IMR-90 (cell line): Measurements from ENCODE around the gene POLD3. TPM values are rescaled to one million over a fixed set of nuclear protein-coding genes. Genes with fewer than 3 reads are reported as not detected.

Experiments used
- ATAC-seq: fragments of 200-7000 bp; cut with Tn5 transposase; 2 replicates; pipeline ENCODE4 v1.9.1; 2020; ENCODE audit warnings: low read depth, mild to moderate bottlenecking, moderate library complexity
- BruUV-seq: library from RNA; stranded (reverse); fragments of 400-500 nt; replicated peaks from 2 replicates; lab custom pipeline; 2021; lab: Mats Ljungman, UMichigan
- CTCF ChIA-PET: fragments of 300-600 bp; formaldehyde crosslinking; extraction: SDS; loops from one replicate; lab custom pipeline; 2021; ENCODE audit warnings: antibody characterized with exemption; lab: Yijun Ruan, JAX
- POLR2A ChIA-PET: fragments of 300-600 bp; sonication (Branson Sonifier 250); formaldehyde crosslinking; loops from one replicate; lab custom pipeline; 2022; ENCODE audit warnings: antibody characterized with exemption; ENCODE audit not compliant: unreplicated experiment; lab: Charles Lee
- DNase-seq: peaks from one replicate; pipeline ENCODE4 v3.0.0; 2013
- H2AFZ ChIP-seq: replicated peaks from 2 replicates; pipeline ENCODE3; 2013; ENCODE audit warnings: low read length, mild to moderate bottlenecking; ENCODE audit not compliant: poor library complexity
- H2AK5ac ChIP-seq: 2 replicates; pipeline ENCODE4 v1.6.1; 2013; ENCODE audit warnings: low read depth, low read length, inconsistent platforms
- H2AK9ac ChIP-seq: replicated peaks from 2 replicates; pipeline ENCODE3; 2013; ENCODE audit warnings: mild to moderate bottlenecking, low read depth, low read length, moderate library complexity; ENCODE audit not compliant: poor library complexity
- H2BK120ac ChIP-seq: 2 replicates; pipeline ENCODE4 v1.6.1; 2013; ENCODE audit warnings: low read depth, low read length, inconsistent platforms
- H2BK15ac ChIP-seq: 3 replicates; pipeline ENCODE4 v1.6.1; 2013; ENCODE audit warnings: low read depth, low read length, inconsistent platforms
- H2BK20ac ChIP-seq: 2 replicates; pipeline ENCODE4 v1.6.1; 2013; ENCODE audit warnings: low read depth, mild to moderate bottlenecking, inconsistent platforms, low read length, moderate library complexity
- H2BK5ac ChIP-seq: 2 replicates; pipeline ENCODE4 v1.6.1; 2013; ENCODE audit warnings: mild to moderate bottlenecking, low read depth, low read length, inconsistent platforms; ENCODE audit not compliant: poor library complexity, severe bottlenecking
- H3K14ac ChIP-seq: replicated peaks from 2 replicates; pipeline ENCODE4 v1.6.1; 2013; ENCODE audit warnings: low read depth, low read length, inconsistent platforms
- H3K18ac ChIP-seq: 2 replicates; pipeline ENCODE4 v1.6.1; 2013; ENCODE audit warnings: low read depth, low read length, control low read depth
- H3K23ac ChIP-seq: 2 replicates; pipeline ENCODE4 v1.6.1; 2013; ENCODE audit warnings: low read depth, low read length, inconsistent platforms
- H3K27ac ChIP-seq: 2 replicates; pipeline ENCODE4 v1.5.1; 2013; ENCODE audit warnings: mild to moderate bottlenecking, control low read depth, low read length; ENCODE audit not compliant: insufficient read depth
- H3K27me3 ChIP-seq: 2 replicates; pipeline ENCODE4 v1.6.1; 2013; ENCODE audit warnings: low read length; ENCODE audit not compliant: control insufficient read depth, insufficient read depth
- H3K36me3 ChIP-seq: 2 replicates; pipeline ENCODE4 v1.6.1; 2013; ENCODE audit warnings: low read length, mixed read lengths; ENCODE audit not compliant: control insufficient read depth, insufficient read depth
- H3K4ac ChIP-seq: 2 replicates; pipeline ENCODE4 v1.6.1; 2013; ENCODE audit warnings: low read depth, low read length, inconsistent platforms
- H3K4me1 ChIP-seq: 2 replicates; pipeline ENCODE4 v1.6.1; 2013; ENCODE audit warnings: low read length, mixed read lengths; ENCODE audit not compliant: control insufficient read depth, insufficient read depth
- H3K4me2 ChIP-seq: 2 replicates; pipeline ENCODE4 v1.6.1; 2013; ENCODE audit warnings: low read depth, mild to moderate bottlenecking, control low read depth, low read length, moderate library complexity
- H3K4me3 ChIP-seq: 2 replicates; pipeline ENCODE4 v1.5.1; 2013; ENCODE audit warnings: low read depth, mild to moderate bottlenecking, control low read depth, low read length, moderate library complexity; ENCODE audit not compliant: insufficient read depth
- H3K56ac ChIP-seq: 2 replicates; pipeline ENCODE4 v1.6.1; 2013; ENCODE audit warnings: low read length, inconsistent platforms; ENCODE audit not compliant: insufficient read depth; ENCODE audit errors: extremely low read depth
- H3K79me1 ChIP-seq, 2 experiments: 2 replicates each; pipeline ENCODE4 v1.6.1; 2013; ENCODE audit warnings: low read length in 2 of 2, inconsistent platforms in 1 of 2, low read depth in 1 of 2
- H3K9ac ChIP-seq: 2 replicates; pipeline ENCODE4 v1.6.1; 2013; ENCODE audit warnings: low read depth, low read length, control low read depth
- H3K9me1 ChIP-seq: 2 replicates; pipeline ENCODE4 v1.6.1; 2013; ENCODE audit warnings: low read length, inconsistent platforms; ENCODE audit not compliant: insufficient read depth
- H3K9me3 ChIP-seq: 2 replicates; pipeline ENCODE4 v1.6.1; 2013; ENCODE audit warnings: low read length; ENCODE audit not compliant: control insufficient read depth, insufficient read depth
- H4K20me1 ChIP-seq: 2 replicates; pipeline ENCODE4 v1.6.1; 2013; ENCODE audit warnings: low read length, inconsistent platforms; ENCODE audit not compliant: insufficient read depth
- H4K5ac ChIP-seq: 2 replicates; pipeline ENCODE4 v1.6.1; 2013; ENCODE audit warnings: mild to moderate bottlenecking, low read depth, low read length, control low read depth
- H4K8ac ChIP-seq, 2 experiments: 2 replicates each; pipeline ENCODE4 v1.6.1; 2013; ENCODE audit warnings: low read depth in 2 of 2, low read length in 2 of 2, control low read depth in 1 of 2, inconsistent platforms in 1 of 2
- H4K91ac ChIP-seq: 2 replicates; pipeline ENCODE4 v1.6.1; 2013; ENCODE audit warnings: low read depth, low read length, inconsistent platforms; ENCODE audit not compliant: insufficient read depth
- BHLHE40 ChIP-seq: fragments of 150-350 bp; IDR thresholded peaks from 2 replicates; pipeline ENCODE4 v1.6.1; 2016; ENCODE audit warnings: mild to moderate bottlenecking, low read depth, low read length
- CEBPB ChIP-seq: IDR thresholded peaks from 2 replicates; pipeline ENCODE4 v1.6.1; 2012; ENCODE audit warnings: low read depth, low read length, improper control_type of control experiment
- CHD1 ChIP-seq: IDR thresholded peaks from 2 replicates; pipeline ENCODE4 v1.6.1; 2012; ENCODE audit warnings: low read depth, low read length, improper control_type of control experiment
- CTCF ChIP-seq: conservative IDR thresholded peaks from 2 replicates; pipeline ENCODE4 v1.5.1; 2012; ENCODE audit warnings: mild to moderate bottlenecking, low read depth, low read length, improper control_type of control experiment
- ELK1 ChIP-seq: fragments of 150-350 bp; IDR thresholded peaks from 2 replicates; pipeline ENCODE4 v1.6.1; 2016; ENCODE audit warnings: low read depth, mild to moderate bottlenecking, low read length, moderate library complexity, borderline replicate concordance
- FOS ChIP-seq: fragments of 150-350 bp; IDR thresholded peaks from 2 replicates; pipeline ENCODE4 v1.6.1; 2016; ENCODE audit warnings: low read depth, low read length
- MAFK ChIP-seq: IDR thresholded peaks from 2 replicates; pipeline ENCODE4 v1.6.1; 2012; ENCODE audit warnings: low read depth, low read length, improper control_type of control experiment
- MAZ ChIP-seq: IDR thresholded peaks from 2 replicates; pipeline ENCODE4 v1.6.1; 2012; ENCODE audit warnings: low read depth, mild to moderate bottlenecking, low read length, improper control_type of control experiment, moderate library complexity, borderline replicate concordance
- MXI1 ChIP-seq: IDR thresholded peaks from 2 replicates; pipeline ENCODE4 v1.6.1; 2012; ENCODE audit warnings: low read depth, mild to moderate bottlenecking, low read length, moderate library complexity, borderline replicate concordance
- NFE2L2 ChIP-seq: fragments of 150-350 bp; IDR thresholded peaks from 2 replicates; pipeline ENCODE4 v1.6.1; 2016; ENCODE audit warnings: low read depth, mild to moderate bottlenecking, low read length
- RAD21 ChIP-seq: IDR thresholded peaks from 2 replicates; pipeline ENCODE4 v1.6.1; 2012; ENCODE audit warnings: low read length, improper control_type of control experiment
- RCOR1 ChIP-seq: IDR thresholded peaks from 2 replicates; pipeline ENCODE4 v1.6.1; 2012; ENCODE audit warnings: mild to moderate bottlenecking, low read length, improper control_type of control experiment; ENCODE audit not compliant: insufficient replicate concordance
- RFX5 ChIP-seq: IDR thresholded peaks from 2 replicates; pipeline ENCODE4 v1.8.0; 2012; ENCODE audit warnings: low read depth, mild to moderate bottlenecking, low read length, moderate library complexity
- SMC3 ChIP-seq: fragments of 150-350 bp; IDR thresholded peaks from 2 replicates; pipeline ENCODE4 v1.6.1; 2016; ENCODE audit warnings: low read depth, mild to moderate bottlenecking, antibody characterized with exemption, low read length, moderate library complexity
- USF2 ChIP-seq: fragments of 150-350 bp; IDR thresholded peaks from 2 replicates; pipeline ENCODE4 v1.6.1; 2017; ENCODE audit warnings: mild to moderate bottlenecking, antibody characterized with exemption, low read length, low read depth
- WGBS, 2 experiments: methylation state at CpG; one replicate each; pipeline versions ENCODE4 v1.1.5 to v1.1.7; 2013; ENCODE audit warnings: missing lambda C conversion rate in 2 of 2; ENCODE audit not compliant: insufficient read length in 1 of 2; ENCODE audit errors: extremely low coverage in 2 of 2; 5-methylcytosine and 5-hydroxymethylcytosine counted together
- dilution Hi-C: fragments of 300-500 bp; cut with HindIII; formaldehyde crosslinking; loops from one replicate; pipeline ENCODE4 v1.14.3; 2018; ENCODE audit warnings: low sequenced_read_pairs; ENCODE audit not compliant: unreplicated experiment
- in situ Hi-C: fragments of 300-500 bp; cut with MboI; formaldehyde crosslinking; loops from 3 replicates; pipeline ENCODE4 v1.14.3; 2019; ENCODE audit warnings: low sequenced_read_pairs, inconsistent platforms, mixed read lengths
- intact Hi-C: fragments of 100-400 bp; cut with micrococcal nuclease; formaldehyde crosslinking; loops from 2 replicates; pipeline ENCODE4 v1.10.0; 2022
- polyA plus RNA-seq, 3 experiments: library from polyadenylated mRNA; depleted of rRNA; stranded (reverse); fragments of >200 nt; gene quantifications; 2 replicates each; pipeline ENCODE4 v1.2.3, GENCODE V29; 2012; ENCODE audit warnings: low replicate concordance in 1 of 3
- total RNA-seq: library from RNA; depleted of rRNA; stranded (reverse); fragments of >200 nt; gene quantifications from 2 replicates; pipeline ENCODE4 v1.2.3, GENCODE V29; 2012

POLD3 gene
- total and polyA plus RNA-seq, 2 of the 4 experiments (the other 2 are of a cell fraction) = 9.1 to 9.2 TPM

GRCh38 chr11:74615311-74615710 is 22.9 kb downstream of the POLD3 start:
- Histone ChIP-seq H2BK120ac (no peak overlapping the region), H3K36me3 (peaks cover 12% of the 10 kb centered on the region), H3K27ac (no peak overlapping the region), H3K56ac (no peak overlapping the region; the same call in 1 of the 2 replicates), H3K9me3 (no peaks in the 10 kb centered on the region), H2BK5ac (peak overlapping the region; percentile 41), H3K23ac (no peak overlapping the region; the same call in 1 of the 2 replicates), H3K4me3 (no peak overlapping the region), H2BK15ac (no peak overlapping the region), H3K4me2 (no peak overlapping the region), H4K91ac (no peak overlapping the region), H3K79me1 (peaks cover 3 to 13% of the 10 kb centered on the region in 2 experiments; a peak in 2 of 4 replicates), H2AK5ac (no peak overlapping the region), H3K18ac (peak overlapping the region; percentile 65; the same call in 1 of the 2 replicates), H4K5ac (peak overlapping the region; percentile 48; the same call in 1 of the 2 replicates), H3K4me1 (peaks cover 8% of the 10 kb centered on the region), H2BK20ac (no peak overlapping the region), H3K14ac (no peak overlapping the region), H3K27me3 (no peaks in the 10 kb centered on the region), H3K4ac (no peak overlapping the region), H2AFZ (no peak overlapping the region), H3K9me1 (peaks cover 2% of the 10 kb centered on the region; the same call in 1 of the 2 replicates), H2AK9ac (no peak overlapping the region), H4K20me1 (no peaks in the 10 kb centered on the region), H3K9ac (no peak overlapping the region), H4K8ac (peak overlapping the region in 1 of 2 experiments; percentile 18; a peak in 1 of 4 replicates)
- POLR2A ChIA-PET = no interaction called here
- CTCF ChIA-PET = interaction anchor here (0.7 kb wide), 1 partner anchor 125 kb away, joined by 3 read pairs; no protein-coding TSS in a partner anchor
- dilution Hi-C loops (loop anchor here (25.0 kb wide), 1 partner anchor 122 kb away; the partner anchor contains the start of genes CHRDL2 and RNF169), in situ Hi-C loops (loop anchor here (25.0 kb wide), 1 partner anchor 247 kb away; no protein-coding TSS in a partner anchor), intact Hi-C loops (loop anchor here (1.0 to 10.0 kb wide), 2 partner anchors 26 to 259 kb away; no protein-coding TSS in a partner anchor)
- 100% methylated on average over 1 of the region's 1 CpG; no CpG with 5 or more reads in 1 of the 2 experiments for WGBS, 2 experiments
- no TSS peak for BruUV-seq
- no peak for ATAC-seq
- TF ChIP-seq RAD21 = no peak
- no peak for TF ChIP-seq ELK1
- TF ChIP-seq CHD1 = no peak
- no peak for TF ChIP-seq RFX5
- TF ChIP-seq CTCF = no peak
- TF ChIP-seq FOS = no peak
- TF ChIP-seq BHLHE40 = no peak
- no peak for TF ChIP-seq MAZ
- TF ChIP-seq USF2 = no peak
- no peak for TF ChIP-seq CEBPB
- no peak for TF ChIP-seq MXI1
- TF ChIP-seq NFE2L2 = no peak
- no peak for TF ChIP-seq MAFK
- TF ChIP-seq RCOR1 = no peak
- TF ChIP-seq SMC3 = no peak
- no peak for DNase-seq
